Measurements from ENCODE around the gene PRCC. TPM values are rescaled to one million over a fixed set of nuclear protein-coding genes. Genes with fewer than 3 reads are reported as not detected.

The PRCC gene
- total and polyA plus RNA-seq, 2 of the 13 experiments (the other 11 are each of a cell fraction or from before 2014, with no cell fraction given), result 24.2 to 40.5 TPM

DNA sequence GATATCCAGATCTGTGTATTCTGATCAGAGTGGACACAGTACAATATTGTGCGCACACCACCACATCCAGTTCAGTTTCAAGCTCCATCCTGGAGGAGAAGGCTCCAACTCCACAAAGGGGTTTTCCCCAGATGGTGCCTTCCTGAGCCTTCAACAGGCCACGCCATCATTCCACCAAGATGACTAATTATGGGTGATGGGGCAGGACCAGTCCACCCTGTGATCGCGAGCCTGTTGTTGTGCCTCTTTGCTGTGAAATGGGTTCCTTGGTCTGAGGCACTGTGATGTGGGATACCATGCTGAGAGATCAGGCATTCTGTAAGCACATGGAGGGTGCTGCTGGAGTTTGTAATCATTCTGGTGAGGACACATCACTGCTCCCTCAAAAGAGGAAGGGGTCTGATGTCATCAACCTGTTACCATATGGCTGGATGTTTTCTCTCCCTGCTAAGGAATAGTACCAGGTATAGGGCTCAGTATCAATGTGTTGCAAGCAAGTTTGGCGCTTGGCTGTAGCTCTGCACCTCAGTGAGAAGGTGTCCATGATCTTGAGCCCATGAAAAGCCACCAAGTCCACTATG is 56.0 kb downstream of the PRCC start:
- H3K4me3 ChIP-seq (replicated peaks in 1 of 3; ENCODE audit: insufficient read depth in 1 of 3, low read depth in 2 of 3, low read length in 3 of 3), result no peak overlapping the region
- H3K79me2 ChIP-seq (ENCODE audit: insufficient read depth, low read length), result no peaks in the 10 kb centered on the region
- CTCF ChIA-PET (ENCODE audit: low intra/inter-chr PET ratio, low total read pairs), result no interaction called here
- no peak overlapping the region for H2AFZ ChIP-seq (ENCODE audit: low read length)
- no peak for TF ChIP-seq RBFOX2 (IDR thresholded peaks at IDR 0.05; ENCODE audit: low read depth, low read length)
- TF ChIP-seq CREB1 (IDR thresholded peaks at IDR 0.05), result 0 out of 2 replicates have a peak, but pooled peaks have one; percentile 25
- TF ChIP-seq CREB1 (CRISPR knock-in tag; IDR thresholded peaks at IDR 0.05), result no peak
- no peak overlapping the region for H3K4me2 ChIP-seq (ENCODE audit: low read depth, low read length)
- ATAC-seq, result no peak
- DNase-seq (ENCODE audit: low spot score), result no peak
- FAIRE-seq, result no peak
- H3K9me3 ChIP-seq (ENCODE audit: low read length), result no peaks in the 10 kb centered on the region
- peaks cover under 1 to 31% of the 10 kb centered on the region in 2 experiments; a peak in 4 of 5 replicates for H3K27me3 ChIP-seq (ENCODE audit: control insufficient read depth in 1 of 2, insufficient read depth in 2 of 2, low read length in 2 of 2)
- in situ Hi-C loops (cut with HindIII; ENCODE audit: extremely low pct_ligation_motif_present, low pct_unique_long_range_greater_than_20kb) (no loop called here), intact Hi-C loops (cut with micrococcal nuclease; ENCODE audit: unreplicated experiment) (no loop called here)
- no peak overlapping the region for H3K27ac ChIP-seq (ENCODE audit: extremely low read length, insufficient read depth, low read length)
- no TSS peak for BruUV-seq (replicated peaks)
- H3K4me1 ChIP-seq (ENCODE audit: insufficient read depth, low read length), result no peaks in the 10 kb centered on the region
- H3K9ac ChIP-seq (ENCODE audit: insufficient read depth, low read depth, low read length), result no peak overlapping the region
- POLR2A ChIA-PET, result no interaction called here
- 52% methylated on average over 2 of the region's 5 CpGs for WGBS (ENCODE audit: low lambda C conversion rate)
- H3K36me3 ChIP-seq (replicated peaks in 1 of 2; ENCODE audit: control insufficient read depth in 1 of 2, insufficient read depth in 2 of 2, low read length in 2 of 2), result no peaks in the 10 kb centered on the region
- no peaks in the 10 kb centered on the region for H4K20me1 ChIP-seq (ENCODE audit: insufficient read depth, low read length)

DNA sequence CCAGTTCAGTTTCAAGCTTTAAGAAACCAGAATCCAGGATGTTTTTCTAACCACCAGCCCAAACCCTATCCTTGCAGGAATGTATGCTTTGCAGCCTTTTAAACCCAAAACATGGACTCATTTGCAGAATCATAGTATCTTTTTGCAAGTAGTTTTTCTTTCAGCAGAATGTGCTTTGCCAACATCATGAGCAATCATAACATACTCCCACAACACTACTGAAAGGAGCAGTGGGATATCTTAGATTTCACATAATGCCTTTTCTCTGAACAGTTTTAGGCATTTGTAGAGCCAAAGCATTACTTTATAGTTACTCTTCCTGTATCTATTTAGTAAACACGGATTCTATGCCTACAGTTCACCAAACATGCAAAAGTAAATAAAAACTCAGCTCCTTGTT is 59.3 kb downstream of the PRCC start:
- Histone ChIP-seq H3K27me3 (ENCODE audit: control insufficient read depth in 1 of 2, insufficient read depth in 2 of 2, low read length in 2 of 2) (peaks cover 2 to 39% of the 10 kb centered on the region in 2 experiments; a peak in 4 of 5 replicates), H3K79me2 (ENCODE audit: insufficient read depth, low read length) (no peaks in the 10 kb centered on the region), H2AFZ (ENCODE audit: low read length) (no peak overlapping the region), H3K4me3 (replicated peaks in 1 of 3; ENCODE audit: insufficient read depth in 1 of 3, low read depth in 2 of 3, low read length in 3 of 3) (no peak overlapping the region), H3K4me1 (ENCODE audit: insufficient read depth, low read length) (peaks cover 13% of the 10 kb centered on the region), H4K20me1 (ENCODE audit: insufficient read depth, low read length) (no peaks in the 10 kb centered on the region), H3K4me2 (ENCODE audit: low read depth, low read length) (no peak overlapping the region), H3K9ac (ENCODE audit: insufficient read depth, low read depth, low read length) (no peak overlapping the region), H3K9me3 (ENCODE audit: low read length) (no peaks in the 10 kb centered on the region), H3K27ac (ENCODE audit: extremely low read length, insufficient read depth, low read length) (no peak overlapping the region), H3K36me3 (replicated peaks in 1 of 2; ENCODE audit: control insufficient read depth in 1 of 2, insufficient read depth in 2 of 2, low read length in 2 of 2) (no peaks in the 10 kb centered on the region)
- in situ Hi-C loops (cut with HindIII; ENCODE audit: extremely low pct_ligation_motif_present, low pct_unique_long_range_greater_than_20kb), result no loop called here
- DNase-seq (ENCODE audit: low spot score) (no peak), FAIRE-seq (no peak), ATAC-seq (no peak)
- intact Hi-C loops (cut with micrococcal nuclease; ENCODE audit: unreplicated experiment), result no loop called here
- BruUV-seq (replicated peaks), result no TSS peak
- POLR2A ChIA-PET, result no interaction called here
- 0% methylated on average over 1 of the region's 1 CpG for WGBS (ENCODE audit: low lambda C conversion rate)
- CTCF ChIA-PET (ENCODE audit: low intra/inter-chr PET ratio, low total read pairs), result no interaction called here
- no peak for TF ChIP-seq ZNF382 (CRISPR knock-in tag; IDR thresholded peaks at IDR 0.05; ENCODE audit: borderline replicate concordance)
- no peak for TF ChIP-seq ZNF615 (CRISPR knock-in tag; IDR thresholded peaks at IDR 0.05; ENCODE audit: borderline replicate concordance)
- TF ChIP-seq ZNF572 (CRISPR knock-in tag; IDR thresholded peaks at IDR 0.05), result no peak
- no peak for TF ChIP-seq ZNF136 (CRISPR knock-in tag; IDR thresholded peaks at IDR 0.05; ENCODE audit: low read depth)
- TF ChIP-seq GABPA (IDR thresholded peaks at IDR 0.05; ENCODE audit: low read depth, low read length), result no peak
- TF ChIP-seq GABPA (CRISPR knock-in tag; IDR thresholded peaks at IDR 0.05; ENCODE audit: low read depth), result no peak
- no peak for TF ChIP-seq SMAD9 (CRISPR knock-in tag; IDR thresholded peaks at IDR 0.05)
- no peak for TF ChIP-seq SP4 (CRISPR knock-in tag; IDR thresholded peaks at IDR 0.05)
- no peak for TF ChIP-seq LCORL (IDR thresholded peaks at IDR 0.05)
- no peak for TF ChIP-seq LCORL (CRISPR knock-in tag; IDR thresholded peaks at IDR 0.05)
